Panc1 (cell line): Measurements from ENCODE around the gene ALPL. TPM values are rescaled to one million over a fixed set of nuclear protein-coding genes. Genes with fewer than 3 reads are reported as not detected.
"Not testable (repeated sequence)": the region's sequence is repeated elsewhere in the genome, so short reads cannot be mapped to it uniquely, and the experiment has no call there.

Source experiments
- ATAC-seq: fragments of 200-7000 bp; cut with Tn5 transposase; 2 replicates; pipeline ENCODE4 v1.9.1; 2020; ENCODE audit warnings: mild to moderate bottlenecking, moderate library complexity
- BruUV-seq: library from RNA; stranded (reverse); fragments of 400-500 nt; replicated peaks from 2 replicates; lab custom pipeline; 2021; lab: Mats Ljungman, UMichigan
- CTCF ChIA-PET: fragments of 300-600 bp; sonication (Branson Sonifier 250); formaldehyde crosslinking; loops from one replicate; lab custom pipeline; 2022; ENCODE audit warnings: antibody characterized with exemption; lab: Charles Lee
- POLR2A ChIA-PET: fragments of 300-600 bp; sonication (Branson Sonifier 250); formaldehyde crosslinking; loops from one replicate; lab custom pipeline; 2022; ENCODE audit warnings: antibody characterized with exemption; lab: Charles Lee
- DNase-seq: peaks from one replicate; pipeline ENCODE4 v3.0.0-alpha.2; 2010; ENCODE audit warnings: low read depth, low spot score
- H3K27ac ChIP-seq: 2 replicates; pipeline ENCODE4 v1.5.1; 2011; ENCODE audit warnings: mild to moderate bottlenecking, low read length, inconsistent platforms
- H3K27me3 ChIP-seq: fragments of 200-500 bp; sonication (Bioruptor generic); 2 replicates; pipeline ENCODE4 v1.6.0; 2014; ENCODE audit warnings: low read length, inconsistent platforms; ENCODE audit not compliant: control insufficient read depth, insufficient read depth
- H3K36me3 ChIP-seq: fragments of 200-500 bp; sonication (Bioruptor generic); 2 replicates; pipeline ENCODE4 v1.5.1; 2014; ENCODE audit warnings: inconsistent platforms, mild to moderate bottlenecking, low read length, moderate library complexity; ENCODE audit not compliant: control insufficient read depth, insufficient read depth
- H3K4me1 ChIP-seq: 2 replicates; pipeline ENCODE4 v1.5.1; 2011; ENCODE audit warnings: inconsistent platforms, mild to moderate bottlenecking, low read length, moderate library complexity; ENCODE audit not compliant: control insufficient read depth, insufficient read depth
- H3K4me3 ChIP-seq, 2 experiments: 2 replicates each; pipeline ENCODE4 v1.5.1; 2011 to 2012; ENCODE audit warnings: low read depth in 2 of 2, low read length in 2 of 2, mild to moderate bottlenecking in 2 of 2, inconsistent platforms in 1 of 2, moderate library complexity in 1 of 2
- H3K9me3 ChIP-seq: fragments of 200-500 bp; sonication (Bioruptor generic); 2 replicates; pipeline ENCODE4 v1.5.1; 2014; ENCODE audit warnings: low read depth, mild to moderate bottlenecking, inconsistent platforms, low read length, moderate library complexity; ENCODE audit not compliant: control insufficient read depth, insufficient read depth
- POLR2AphosphoS5 ChIP-seq: IDR thresholded peaks from 2 replicates; pipeline ENCODE4 v1.6.1; 2012; ENCODE audit warnings: mild to moderate bottlenecking, low read depth, low read length, moderate library complexity
- SIN3A ChIP-seq: IDR thresholded peaks from 2 replicates; pipeline ENCODE4 v1.6.1; 2012; ENCODE audit warnings: low read depth, mild to moderate bottlenecking, low read length, moderate library complexity, borderline replicate concordance; ENCODE audit not compliant: insufficient read depth
- TCF7L2 ChIP-seq: IDR thresholded peaks from 2 replicates; pipeline ENCODE4 v1.6.1; 2011; ENCODE audit warnings: mild to moderate bottlenecking, low read depth, low read length, inconsistent platforms
- in situ Hi-C: cut with HindIII; loops from 2 replicates; pipeline ENCODE4 v1.10.0; 2016; ENCODE audit warnings: low sequenced_read_pairs, low pct_unique_long_range_greater_than_20kb
- intact Hi-C: fragments of 100-400 bp; cut with micrococcal nuclease; formaldehyde crosslinking; loops from one replicate; pipeline ENCODE4 v1.10.0; 2022; ENCODE audit not compliant: unreplicated experiment
- total RNA-seq: library from RNA; stranded (reverse); gene quantifications from one replicate; pipeline ENCODE4 v1.2.1, GENCODE V29; 2021; ENCODE audit not compliant: unreplicated experiment
- TF ChIP-seq, protein P1 (sequence below), 2 experiments: IDR thresholded peaks; 2 replicates each; pipeline ENCODE4 v1.6.1; 2011 to 2012; ENCODE audit warnings: low read depth in 2 of 2, control low read depth in 1 of 2, low read length in 1 of 2, mild to moderate bottlenecking in 1 of 2, moderate library complexity in 1 of 2; ENCODE audit not compliant: insufficient read depth in 1 of 2
- TF ChIP-seq, protein P2 (sequence below): fragments of 450-650 bp; IDR thresholded peaks from 2 replicates; pipeline ENCODE4 v1.5.1; 2017; ENCODE audit warnings: mild to moderate bottlenecking

The ALPL gene
- total RNA-seq, 1 experiment from 2014 or later: 0.82 TPM

DNA sequence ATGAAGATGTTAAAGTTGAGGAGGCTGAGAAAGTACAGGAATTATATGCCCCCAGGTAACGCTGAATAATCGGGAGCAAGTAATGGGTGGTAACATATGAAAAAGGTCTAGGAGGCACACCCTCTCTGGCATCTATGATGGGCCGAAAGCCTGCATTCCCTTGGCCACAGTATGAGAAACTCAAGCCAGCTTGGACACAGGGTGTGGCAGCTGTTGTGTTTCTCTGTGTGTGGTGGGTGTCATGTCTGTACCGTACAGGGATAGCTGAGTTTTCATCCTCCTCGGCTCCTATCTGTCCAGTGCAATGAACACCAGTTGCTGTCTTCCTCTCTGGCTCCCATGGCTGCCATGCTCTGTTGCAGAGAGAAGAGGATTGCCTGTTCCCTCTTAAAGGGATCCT lies 36.4 kb upstream of the ALPL start:
- Histone ChIP-seq H3K27me3 (no peaks in the 10 kb centered on the region), H3K4me1 (no peaks in the 10 kb centered on the region), H3K27ac (no peak overlapping the region), H3K36me3 (no peaks in the 10 kb centered on the region; the same call in 1 of the 2 replicates), H3K4me3 (no peak overlapping the region), H3K9me3 (no peaks in the 10 kb centered on the region)
- TF ChIP-seq, protein P1, sequence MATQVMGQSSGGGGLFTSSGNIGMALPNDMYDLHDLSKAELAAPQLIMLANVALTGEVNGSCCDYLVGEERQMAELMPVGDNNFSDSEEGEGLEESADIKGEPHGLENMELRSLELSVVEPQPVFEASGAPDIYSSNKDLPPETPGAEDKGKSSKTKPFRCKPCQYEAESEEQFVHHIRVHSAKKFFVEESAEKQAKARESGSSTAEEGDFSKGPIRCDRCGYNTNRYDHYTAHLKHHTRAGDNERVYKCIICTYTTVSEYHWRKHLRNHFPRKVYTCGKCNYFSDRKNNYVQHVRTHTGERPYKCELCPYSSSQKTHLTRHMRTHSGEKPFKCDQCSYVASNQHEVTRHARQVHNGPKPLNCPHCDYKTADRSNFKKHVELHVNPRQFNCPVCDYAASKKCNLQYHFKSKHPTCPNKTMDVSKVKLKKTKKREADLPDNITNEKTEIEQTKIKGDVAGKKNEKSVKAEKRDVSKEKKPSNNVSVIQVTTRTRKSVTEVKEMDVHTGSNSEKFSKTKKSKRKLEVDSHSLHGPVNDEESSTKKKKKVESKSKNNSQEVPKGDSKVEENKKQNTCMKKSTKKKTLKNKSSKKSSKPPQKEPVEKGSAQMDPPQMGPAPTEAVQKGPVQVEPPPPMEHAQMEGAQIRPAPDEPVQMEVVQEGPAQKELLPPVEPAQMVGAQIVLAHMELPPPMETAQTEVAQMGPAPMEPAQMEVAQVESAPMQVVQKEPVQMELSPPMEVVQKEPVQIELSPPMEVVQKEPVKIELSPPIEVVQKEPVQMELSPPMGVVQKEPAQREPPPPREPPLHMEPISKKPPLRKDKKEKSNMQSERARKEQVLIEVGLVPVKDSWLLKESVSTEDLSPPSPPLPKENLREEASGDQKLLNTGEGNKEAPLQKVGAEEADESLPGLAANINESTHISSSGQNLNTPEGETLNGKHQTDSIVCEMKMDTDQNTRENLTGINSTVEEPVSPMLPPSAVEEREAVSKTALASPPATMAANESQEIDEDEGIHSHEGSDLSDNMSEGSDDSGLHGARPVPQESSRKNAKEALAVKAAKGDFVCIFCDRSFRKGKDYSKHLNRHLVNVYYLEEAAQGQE (IDR thresholded peaks at IDR 0.05; ENCODE audit: insufficient read depth in 1 of 2, low read depth in 2 of 2, low read length in 1 of 2): no peak
- TF ChIP-seq TCF7L2 (no peak), POLR2AphosphoS5 (no peak), SIN3A (no peak)
- TF ChIP-seq, protein P2, sequence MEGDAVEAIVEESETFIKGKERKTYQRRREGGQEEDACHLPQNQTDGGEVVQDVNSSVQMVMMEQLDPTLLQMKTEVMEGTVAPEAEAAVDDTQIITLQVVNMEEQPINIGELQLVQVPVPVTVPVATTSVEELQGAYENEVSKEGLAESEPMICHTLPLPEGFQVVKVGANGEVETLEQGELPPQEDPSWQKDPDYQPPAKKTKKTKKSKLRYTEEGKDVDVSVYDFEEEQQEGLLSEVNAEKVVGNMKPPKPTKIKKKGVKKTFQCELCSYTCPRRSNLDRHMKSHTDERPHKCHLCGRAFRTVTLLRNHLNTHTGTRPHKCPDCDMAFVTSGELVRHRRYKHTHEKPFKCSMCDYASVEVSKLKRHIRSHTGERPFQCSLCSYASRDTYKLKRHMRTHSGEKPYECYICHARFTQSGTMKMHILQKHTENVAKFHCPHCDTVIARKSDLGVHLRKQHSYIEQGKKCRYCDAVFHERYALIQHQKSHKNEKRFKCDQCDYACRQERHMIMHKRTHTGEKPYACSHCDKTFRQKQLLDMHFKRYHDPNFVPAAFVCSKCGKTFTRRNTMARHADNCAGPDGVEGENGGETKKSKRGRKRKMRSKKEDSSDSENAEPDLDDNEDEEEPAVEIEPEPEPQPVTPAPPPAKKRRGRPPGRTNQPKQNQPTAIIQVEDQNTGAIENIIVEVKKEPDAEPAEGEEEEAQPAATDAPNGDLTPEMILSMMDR: no peak
- DNase-seq: no peak
- in situ Hi-C loops (no loop called here), intact Hi-C loops (no loop called here)
- no peak for ATAC-seq
- no TSS peak for BruUV-seq
- POLR2A ChIA-PET: no interaction called here
- CTCF ChIA-PET: no interaction called here

DNA sequence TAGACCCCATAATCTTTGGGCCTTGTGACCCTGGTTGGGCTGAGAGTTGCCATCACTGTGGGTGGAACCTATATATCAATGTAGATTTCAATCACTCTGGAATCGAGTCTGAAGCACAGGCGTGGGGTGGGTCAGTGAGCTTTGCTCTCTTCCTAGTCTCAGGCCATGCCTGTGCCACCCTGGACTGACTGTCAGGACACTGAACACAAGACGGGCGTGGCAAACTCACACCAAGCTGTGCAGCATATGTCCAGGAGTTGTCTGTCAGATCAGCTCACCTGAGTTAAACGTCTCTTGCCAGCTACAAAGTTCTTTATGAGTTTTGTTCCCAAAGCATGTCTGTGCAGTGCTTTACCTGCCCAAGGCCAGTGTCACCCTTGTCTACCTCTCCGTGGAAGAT lies 30.9 kb upstream of the ALPL start:
- intact Hi-C loops: no loop called here
- DNase-seq (no peak), ATAC-seq (no peak)
- Histone ChIP-seq H3K4me3 (no peak overlapping the region), H3K27ac (no peak overlapping the region), H3K9me3 (no peaks in the 10 kb centered on the region), H3K36me3 (no peaks in the 10 kb centered on the region), H3K27me3 (no peaks in the 10 kb centered on the region), H3K4me1 (no peaks in the 10 kb centered on the region)
- ChIA-PET CTCF (no interaction called here), POLR2A (no interaction called here)
- no TSS peak for BruUV-seq
- in situ Hi-C loops: no loop called here
- TF ChIP-seq SIN3A (no peak), POLR2AphosphoS5 (no peak), TCF7L2 (no peak)
- TF ChIP-seq, protein P1 (IDR thresholded peaks at IDR 0.05; ENCODE audit: insufficient read depth in 1 of 2, low read depth in 2 of 2, low read length in 1 of 2): no peak
- TF ChIP-seq, protein P2: no peak

DNA sequence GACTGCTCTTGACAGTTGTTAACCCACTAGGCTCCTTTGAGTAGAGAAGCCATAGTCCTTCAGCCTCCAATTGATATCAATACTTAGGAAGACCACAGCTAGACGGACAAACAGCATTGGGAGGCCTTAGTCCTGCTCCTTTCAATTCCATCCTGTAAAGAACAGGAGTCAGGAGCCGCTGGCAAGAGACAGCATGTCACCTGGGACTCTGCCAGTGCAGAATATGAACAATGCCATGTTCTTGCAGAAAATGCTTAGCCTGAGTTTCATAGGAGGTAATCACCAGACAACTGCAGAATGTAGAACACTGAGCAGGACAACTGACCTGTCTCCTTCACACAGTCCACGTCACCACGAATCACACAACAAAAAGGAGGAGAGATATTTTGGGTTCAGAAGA lies 25.3 kb upstream of the ALPL start:
- H3K9me3 ChIP-seq, H3K4me3 ChIP-seq, DNase-seq, ATAC-seq, POLR2A ChIA-PET, H3K4me1 ChIP-seq, H3K27ac ChIP-seq, CTCF ChIA-PET, H3K36me3 ChIP-seq, H3K27me3 ChIP-seq, intact Hi-C loops, BruUV-seq, in situ Hi-C loops: not testable (repeated sequence)
